Panc1 (cell line): Measurements from ENCODE around the gene DZANK1. TPM values are rescaled to one million over a fixed set of nuclear protein-coding genes. Genes with fewer than 3 reads are reported as not detected.

Experiments
- ATAC-seq: fragments of 200-7000 bp; cut with Tn5 transposase; 2 replicates; pipeline ENCODE4 v1.9.1; 2020; ENCODE audit warnings: mild to moderate bottlenecking, moderate library complexity
- BruUV-seq: library from RNA; stranded (reverse); fragments of 400-500 nt; replicated peaks from 2 replicates; lab custom pipeline; 2021; lab: Mats Ljungman, UMichigan
- CTCF ChIA-PET: fragments of 300-600 bp; sonication (Branson Sonifier 250); formaldehyde crosslinking; loops from one replicate; lab custom pipeline; 2022; ENCODE audit warnings: antibody characterized with exemption; lab: Charles Lee
- POLR2A ChIA-PET: fragments of 300-600 bp; sonication (Branson Sonifier 250); formaldehyde crosslinking; loops from one replicate; lab custom pipeline; 2022; ENCODE audit warnings: antibody characterized with exemption; lab: Charles Lee
- DNase-seq: peaks from one replicate; pipeline ENCODE4 v3.0.0-alpha.2; 2010; ENCODE audit warnings: low read depth, low spot score
- H3K27ac ChIP-seq: 2 replicates; pipeline ENCODE4 v1.5.1; 2011; ENCODE audit warnings: mild to moderate bottlenecking, low read length, inconsistent platforms
- H3K27me3 ChIP-seq: fragments of 200-500 bp; sonication (Bioruptor generic); 2 replicates; pipeline ENCODE4 v1.6.0; 2014; ENCODE audit warnings: low read length, inconsistent platforms; ENCODE audit not compliant: control insufficient read depth, insufficient read depth
- H3K36me3 ChIP-seq: fragments of 200-500 bp; sonication (Bioruptor generic); 2 replicates; pipeline ENCODE4 v1.5.1; 2014; ENCODE audit warnings: inconsistent platforms, mild to moderate bottlenecking, low read length, moderate library complexity; ENCODE audit not compliant: control insufficient read depth, insufficient read depth
- H3K4me1 ChIP-seq: 2 replicates; pipeline ENCODE4 v1.5.1; 2011; ENCODE audit warnings: inconsistent platforms, mild to moderate bottlenecking, low read length, moderate library complexity; ENCODE audit not compliant: control insufficient read depth, insufficient read depth
- H3K4me3 ChIP-seq, 2 experiments: 2 replicates each; pipeline ENCODE4 v1.5.1; 2011 to 2012; ENCODE audit warnings: low read depth in 2 of 2, low read length in 2 of 2, mild to moderate bottlenecking in 2 of 2, inconsistent platforms in 1 of 2, moderate library complexity in 1 of 2
- H3K9me3 ChIP-seq: fragments of 200-500 bp; sonication (Bioruptor generic); 2 replicates; pipeline ENCODE4 v1.5.1; 2014; ENCODE audit warnings: low read depth, mild to moderate bottlenecking, inconsistent platforms, low read length, moderate library complexity; ENCODE audit not compliant: control insufficient read depth, insufficient read depth
- POLR2AphosphoS5 ChIP-seq: IDR thresholded peaks from 2 replicates; pipeline ENCODE4 v1.6.1; 2012; ENCODE audit warnings: mild to moderate bottlenecking, low read depth, low read length, moderate library complexity
- REST ChIP-seq, 2 experiments: IDR thresholded peaks; 2 replicates each; pipeline ENCODE4 v1.6.1; 2011 to 2012; ENCODE audit warnings: low read depth in 2 of 2, control low read depth in 1 of 2, low read length in 1 of 2, mild to moderate bottlenecking in 1 of 2, moderate library complexity in 1 of 2; ENCODE audit not compliant: insufficient read depth in 1 of 2
- SIN3A ChIP-seq: IDR thresholded peaks from 2 replicates; pipeline ENCODE4 v1.6.1; 2012; ENCODE audit warnings: low read depth, mild to moderate bottlenecking, low read length, moderate library complexity, borderline replicate concordance; ENCODE audit not compliant: insufficient read depth
- TCF7L2 ChIP-seq: IDR thresholded peaks from 2 replicates; pipeline ENCODE4 v1.6.1; 2011; ENCODE audit warnings: mild to moderate bottlenecking, low read depth, low read length, inconsistent platforms
- in situ Hi-C: cut with HindIII; loops from 2 replicates; pipeline ENCODE4 v1.10.0; 2016; ENCODE audit warnings: low sequenced_read_pairs, low pct_unique_long_range_greater_than_20kb
- intact Hi-C: fragments of 100-400 bp; cut with micrococcal nuclease; formaldehyde crosslinking; loops from one replicate; pipeline ENCODE4 v1.10.0; 2022; ENCODE audit not compliant: unreplicated experiment
- total RNA-seq: library from RNA; stranded (reverse); gene quantifications from one replicate; pipeline ENCODE4 v1.2.1, GENCODE V29; 2021; ENCODE audit not compliant: unreplicated experiment
- TF ChIP-seq, protein P1 (sequence below): fragments of 450-650 bp; IDR thresholded peaks from 2 replicates; pipeline ENCODE4 v1.5.1; 2017; ENCODE audit warnings: mild to moderate bottlenecking

DZANK1 gene
- total RNA-seq, 1 experiment from 2014 or later, result 3.0 TPM

- BruUV-seq, result no TSS peak
- ATAC-seq (peak; percentile 100), DNase-seq (peak; percentile 28)
- Histone ChIP-seq H3K4me3 (peak within 1 kb of the TSS; percentile 94 to 95), H3K9me3 (no peaks in the 10 kb centered on the region), H3K4me1 (peaks cover 8% of the 10 kb centered on the region; the same call in 1 of the 2 replicates), H3K27me3 (no peaks in the 10 kb centered on the region), H3K36me3 (peaks cover 2% of the 10 kb centered on the region; the same call in 1 of the 2 replicates), H3K27ac (peak within 1 kb of the TSS; percentile 84)
- intact Hi-C loops, result no loop called here
- TF ChIP-seq POLR2AphosphoS5 (peak; percentile 60; the same call in 1 of the 2 replicates), SIN3A (peak; percentile 60; the same call in 1 of the 2 replicates), TCF7L2 (peak; percentile 92), REST (IDR thresholded peaks at IDR 0.05; ENCODE audit: insufficient read depth in 1 of 2, low read depth in 2 of 2, low read length in 1 of 2) (no peak)
- TF ChIP-seq, protein P1, sequence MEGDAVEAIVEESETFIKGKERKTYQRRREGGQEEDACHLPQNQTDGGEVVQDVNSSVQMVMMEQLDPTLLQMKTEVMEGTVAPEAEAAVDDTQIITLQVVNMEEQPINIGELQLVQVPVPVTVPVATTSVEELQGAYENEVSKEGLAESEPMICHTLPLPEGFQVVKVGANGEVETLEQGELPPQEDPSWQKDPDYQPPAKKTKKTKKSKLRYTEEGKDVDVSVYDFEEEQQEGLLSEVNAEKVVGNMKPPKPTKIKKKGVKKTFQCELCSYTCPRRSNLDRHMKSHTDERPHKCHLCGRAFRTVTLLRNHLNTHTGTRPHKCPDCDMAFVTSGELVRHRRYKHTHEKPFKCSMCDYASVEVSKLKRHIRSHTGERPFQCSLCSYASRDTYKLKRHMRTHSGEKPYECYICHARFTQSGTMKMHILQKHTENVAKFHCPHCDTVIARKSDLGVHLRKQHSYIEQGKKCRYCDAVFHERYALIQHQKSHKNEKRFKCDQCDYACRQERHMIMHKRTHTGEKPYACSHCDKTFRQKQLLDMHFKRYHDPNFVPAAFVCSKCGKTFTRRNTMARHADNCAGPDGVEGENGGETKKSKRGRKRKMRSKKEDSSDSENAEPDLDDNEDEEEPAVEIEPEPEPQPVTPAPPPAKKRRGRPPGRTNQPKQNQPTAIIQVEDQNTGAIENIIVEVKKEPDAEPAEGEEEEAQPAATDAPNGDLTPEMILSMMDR, result no peak
- ChIA-PET CTCF (interaction anchor here (0.6 kb wide), 1 partner anchor 15 kb away, joined by 7 read pairs; no protein-coding TSS in a partner anchor), POLR2A (interaction anchor here (2.9 kb wide), 1 partner anchor 10 kb away, joined by 17 read pairs; the partner anchor contains the start of gene SEC23B)
- in situ Hi-C loops, result no loop called here
Observed at GRCh38 chr20:18496740-18497592, 30.1 kb upstream of the DZANK1 start, which contains the start of gene RBBP9. Gene RBBP9, minus strand, starts transcription at chr20:18497225. Its CDS starts 58 bp downstream, at chr20:18497167.

DNA sequence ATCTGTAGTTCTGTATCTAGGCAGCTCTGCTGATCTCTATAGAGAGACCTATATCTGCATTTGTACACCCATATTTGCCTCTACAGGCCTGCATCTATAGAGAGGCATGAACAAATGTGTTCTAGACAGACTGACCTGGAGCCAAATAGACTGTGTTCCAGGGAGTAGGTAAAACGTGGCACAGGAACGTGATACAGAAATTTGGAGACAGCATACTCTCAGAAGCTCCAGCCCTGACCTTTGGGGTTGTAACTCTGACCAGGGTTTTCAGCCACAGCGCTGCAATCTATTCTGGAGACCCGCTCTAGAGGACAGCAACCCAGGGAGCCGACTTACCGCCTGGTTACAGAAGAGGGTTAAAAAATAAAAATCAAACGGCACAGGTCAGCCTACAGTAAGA, 29.2 kb upstream of the DZANK1 start:
- Histone ChIP-seq H3K9me3 (no peaks in the 10 kb centered on the region), H3K36me3 (peaks cover 2% of the 10 kb centered on the region; the same call in 1 of the 2 replicates), H3K27me3 (no peaks in the 10 kb centered on the region), H3K4me1 (peaks cover 8% of the 10 kb centered on the region; the same call in 1 of the 2 replicates), H3K4me3 (peak overlapping the region; percentile 94 to 95), H3K27ac (peak overlapping the region; percentile 84)
- CTCF ChIA-PET, result no interaction called here
- intact Hi-C loops, result no loop called here
- DNase-seq, result no peak
- in situ Hi-C loops, result no loop called here
- no peak for ATAC-seq
- BruUV-seq, result TSS peak; percentile 67
- POLR2A ChIA-PET, result interaction anchor here (2.9 kb wide), 1 partner anchor 11 kb away, joined by 17 read pairs; the partner anchor contains the start of gene SEC23B
- TF ChIP-seq POLR2AphosphoS5 (no peak), REST (IDR thresholded peaks at IDR 0.05; ENCODE audit: insufficient read depth in 1 of 2, low read depth in 2 of 2, low read length in 1 of 2) (no peak), TCF7L2 (no peak), SIN3A (no peak)
- TF ChIP-seq, protein P1, result no peak
